Hematopoietic multipotent progenitor cell treated with erythropoietin and hydrocortisone succinate and interleukin-3 and kit ligand, for 15 days (in vitro differentiated cells): ENCODE measurements around the gene BLCAP.
"Not testable (repeated sequence)": the region's sequence is repeated elsewhere in the genome, so short reads cannot be mapped to it uniquely, and the experiment has no call there.

ENCODE experiments used
- DNase-seq: peaks from one replicate; pipeline ENCODE4 v3.0.0-alpha.2; 2015; ENCODE audit warnings: low spot score

The BLCAP gene

DNA sequence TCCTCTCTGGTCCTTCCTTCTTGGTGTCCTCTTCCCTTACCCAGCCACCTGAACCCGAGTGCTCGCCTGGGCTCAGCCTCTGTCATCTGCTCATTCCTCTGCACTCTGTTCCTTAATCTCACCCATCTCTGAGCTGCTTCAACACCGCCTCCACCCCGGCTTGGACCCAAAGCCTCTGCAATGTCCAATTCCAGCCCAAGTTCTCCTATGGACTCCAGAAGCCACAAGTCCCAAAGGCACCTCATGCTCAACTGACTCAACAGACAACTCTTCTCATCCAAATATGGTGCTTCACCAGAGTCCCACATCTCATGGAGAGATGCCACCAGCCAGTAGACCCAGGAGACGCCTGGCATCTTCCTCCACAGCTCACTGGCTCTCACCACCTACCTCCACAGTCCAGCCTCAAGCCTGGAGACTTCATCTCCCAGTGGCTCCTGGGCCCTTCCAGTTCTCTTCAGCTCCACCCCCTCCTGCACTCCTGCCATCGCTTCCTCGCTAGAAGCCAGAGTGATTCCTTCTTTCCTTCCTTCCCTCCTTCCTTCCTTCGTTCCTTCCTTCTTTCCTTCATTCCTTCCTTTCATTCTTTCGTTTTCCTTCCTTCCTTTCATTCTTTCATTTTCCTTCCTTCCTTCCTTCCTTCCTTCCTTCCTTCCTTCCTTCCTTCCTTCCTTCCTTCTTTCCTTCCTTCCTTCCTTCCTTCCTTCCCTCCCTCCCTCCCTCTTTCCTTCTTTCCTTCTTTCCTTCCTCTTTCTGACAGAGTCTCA lies 47.6 kb downstream of the BLCAP start:
- DNase-seq = no peak

DNA sequence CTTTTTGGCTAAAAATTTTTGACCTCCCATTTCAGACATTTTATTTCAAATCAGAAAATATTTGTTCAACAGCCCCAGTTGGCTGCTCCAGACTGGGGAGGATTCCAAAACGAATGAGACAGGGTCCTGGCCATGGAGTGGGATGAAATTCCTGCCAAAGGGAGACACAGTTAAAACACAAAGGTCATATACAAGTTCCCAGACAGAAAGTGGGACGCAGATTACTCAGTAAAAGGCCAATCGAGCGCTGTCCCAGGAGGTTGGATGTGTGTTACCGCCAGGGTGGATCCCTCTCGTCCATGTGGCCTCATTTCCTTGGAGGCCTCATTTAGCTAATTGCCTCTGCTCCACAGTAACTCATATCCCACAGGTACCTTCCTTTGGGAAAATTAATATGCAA lies 48.4 kb downstream of the BLCAP start:
- DNase-seq = no peak

DNA sequence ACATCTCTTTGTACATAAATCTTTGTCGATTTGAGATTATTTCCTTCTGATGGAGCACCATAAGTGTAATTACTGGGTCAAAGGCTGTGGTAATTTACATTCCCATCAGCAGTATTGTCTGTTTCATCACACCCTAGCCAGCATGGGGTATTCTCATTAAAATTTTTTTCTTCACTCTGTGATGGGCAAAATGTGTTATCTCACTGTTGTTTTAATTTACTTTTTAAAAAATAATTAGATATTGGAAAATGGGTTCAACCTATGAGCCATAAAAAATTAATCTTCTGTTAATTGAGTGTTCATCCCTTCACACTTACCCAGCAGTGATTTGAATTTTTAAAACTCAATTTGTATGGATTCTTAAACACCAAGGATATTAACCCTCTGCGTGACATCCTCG lies 50.6 kb downstream of the BLCAP start:
- DNase-seq = no peak

DNA sequence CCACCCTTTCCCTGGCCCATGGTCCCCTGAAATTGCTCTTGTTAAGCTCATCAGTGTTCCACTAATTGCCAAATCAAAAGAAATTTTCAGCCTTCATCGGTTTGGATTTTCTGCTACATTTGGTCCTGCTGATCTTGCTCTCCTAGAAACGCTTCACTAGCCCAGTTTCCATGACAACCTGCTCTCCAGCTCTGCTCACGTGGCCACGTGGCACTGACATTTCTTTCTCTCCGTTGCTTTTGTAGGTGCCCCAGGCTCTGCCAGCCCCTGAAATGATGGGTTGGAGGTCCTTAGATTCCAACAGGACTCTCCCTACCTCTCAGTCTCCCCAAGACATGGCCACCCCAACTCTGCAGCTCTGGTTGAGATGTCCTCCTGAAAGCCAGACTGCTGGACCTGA lies 52.4 kb downstream of the BLCAP start:
- DNase-seq = no peak

DNA sequence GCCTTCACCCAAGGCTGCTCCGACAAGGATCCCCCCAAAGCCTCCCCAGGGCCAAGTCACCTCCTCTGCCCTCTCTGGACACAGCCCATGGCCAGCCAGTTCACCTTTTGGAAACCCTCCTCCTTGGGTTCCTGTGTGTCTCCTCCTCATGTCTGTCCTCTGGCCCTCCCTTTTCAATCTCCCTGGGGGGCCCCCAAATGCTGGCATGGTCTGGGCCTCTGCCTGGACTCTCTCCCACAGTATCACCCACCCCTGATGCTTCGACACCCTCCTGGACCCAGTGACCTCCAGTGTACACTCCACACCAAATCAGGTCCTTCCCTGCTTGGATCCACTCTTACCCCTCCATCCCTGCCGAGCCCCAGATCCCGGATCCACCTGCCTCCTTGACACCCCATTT lies 53.3 kb downstream of the BLCAP start:
- no peak for DNase-seq

DNA sequence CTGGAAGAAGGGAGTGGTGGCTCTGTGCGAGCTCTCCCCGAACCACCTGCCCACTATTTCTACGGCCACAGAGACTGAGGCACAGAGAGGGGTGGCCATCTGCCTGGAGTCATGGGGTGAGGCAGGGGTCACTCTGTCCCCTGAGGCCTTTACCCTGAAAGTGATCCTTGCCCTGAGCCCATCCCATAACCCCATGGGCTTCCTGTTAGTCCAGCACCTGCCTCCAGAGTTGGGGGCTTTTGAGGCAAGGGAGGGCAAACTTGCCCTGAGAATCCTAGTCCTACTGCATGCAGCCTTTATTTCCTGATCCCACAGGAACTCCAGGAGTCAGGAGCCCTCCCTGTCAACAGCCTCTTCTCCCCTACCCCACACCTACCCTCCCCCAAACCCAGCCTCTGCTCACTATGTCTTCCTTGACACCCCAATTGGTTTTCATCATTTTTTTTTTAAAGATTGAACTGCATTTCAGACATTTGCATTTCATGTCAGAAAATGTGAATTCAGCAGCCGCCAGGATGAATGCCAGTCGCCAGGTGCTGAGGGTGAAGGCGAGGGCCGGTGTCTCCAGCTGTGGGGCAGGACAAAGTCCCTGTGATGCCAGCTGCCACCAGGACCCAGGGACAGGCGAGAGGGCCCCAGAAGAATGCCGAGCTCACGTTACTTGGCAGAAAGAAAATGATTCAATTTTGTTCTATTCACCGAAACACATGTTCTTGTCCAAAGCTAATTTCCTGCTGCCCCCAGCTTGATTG lies 54.3 kb downstream of the BLCAP start:
- DNase-seq = no peak

DNA sequence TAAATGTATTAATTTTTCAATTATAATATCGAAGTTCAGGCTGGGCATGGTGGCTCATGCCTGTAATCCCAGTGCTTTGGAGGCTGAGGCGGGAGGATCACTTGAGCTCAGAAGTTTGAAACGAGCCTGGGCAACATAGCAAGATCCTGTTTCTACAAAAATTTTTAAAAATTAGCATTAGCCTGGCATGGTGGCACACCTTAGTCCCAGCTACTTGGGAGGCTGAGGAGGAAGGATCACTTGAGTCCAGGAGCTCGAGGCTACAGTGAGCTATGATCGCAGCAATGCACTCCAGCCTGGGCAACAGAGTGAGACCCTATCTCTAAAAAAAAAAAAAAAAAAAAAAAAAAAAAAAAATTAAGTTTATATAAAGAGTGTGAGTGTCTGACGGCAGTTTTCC lies 55.2 kb downstream of the BLCAP start:
- not testable (repeated sequence) for DNase-seq

DNA sequence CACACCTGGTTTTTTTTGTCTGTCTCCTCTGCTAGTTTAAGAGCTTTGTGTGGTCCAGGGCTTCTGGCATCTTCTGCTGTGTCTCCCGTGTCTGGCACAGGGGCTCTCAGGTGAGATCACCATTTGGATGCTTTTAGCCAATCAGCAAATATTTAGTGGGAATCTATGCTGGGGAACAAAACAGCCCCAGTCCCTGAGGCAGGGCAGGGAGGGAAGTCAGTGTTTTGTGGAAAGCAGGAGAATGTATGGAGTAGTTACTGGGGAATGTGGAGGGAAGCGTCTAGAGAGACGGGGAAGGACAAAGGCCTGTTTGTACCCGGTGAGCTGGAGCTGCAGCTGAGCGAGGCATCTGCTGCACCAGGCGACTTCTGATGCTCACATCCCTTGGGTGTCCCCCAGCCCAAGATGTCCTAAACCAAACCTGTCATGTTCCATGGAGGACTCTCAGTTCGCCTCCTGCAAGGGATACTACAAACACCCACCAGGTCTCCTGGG lies 55.9 kb downstream of the BLCAP start:
- DNase-seq = no peak

DNA sequence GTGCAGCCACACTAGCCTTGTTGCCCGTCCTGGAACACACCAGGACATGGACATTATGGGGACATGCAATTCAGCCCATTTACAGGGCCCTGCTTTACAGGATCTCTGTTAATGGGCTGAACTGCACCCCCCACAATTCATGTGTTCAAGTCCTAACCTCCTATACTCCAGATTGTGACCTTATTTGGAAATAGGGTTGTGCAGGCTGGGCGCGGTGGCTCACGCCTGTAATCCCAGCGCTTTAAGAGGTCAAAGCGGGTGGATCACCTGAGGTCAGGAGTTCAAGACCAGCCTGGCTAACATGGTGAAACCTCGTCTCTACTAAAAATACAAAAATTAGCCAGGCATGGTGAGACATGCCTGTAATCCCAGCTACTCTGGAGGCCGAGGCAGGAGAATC lies 57.5 kb downstream of the BLCAP start:
- not testable (repeated sequence) for DNase-seq

DNA sequence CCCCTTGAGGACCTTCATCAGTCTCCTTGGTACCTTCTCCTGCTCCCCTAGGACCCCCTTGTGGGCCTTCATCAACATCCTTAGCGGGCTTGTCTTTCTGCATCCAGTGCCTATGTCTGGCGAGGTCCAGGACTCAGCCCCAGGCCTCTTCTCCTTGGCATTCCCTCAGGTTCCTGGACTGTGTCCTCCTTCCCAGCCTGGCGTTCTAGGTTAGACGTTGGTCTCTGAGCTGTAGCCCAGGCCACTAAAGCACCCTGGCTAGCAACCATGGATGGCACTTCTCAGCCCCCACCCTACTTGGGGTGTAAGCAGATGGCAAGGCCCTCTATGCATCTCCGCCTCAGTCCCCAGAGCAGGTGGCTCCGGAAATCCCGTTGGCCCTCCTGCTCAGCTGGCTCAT lies 58.1 kb downstream of the BLCAP start:
- no peak for DNase-seq

DNA sequence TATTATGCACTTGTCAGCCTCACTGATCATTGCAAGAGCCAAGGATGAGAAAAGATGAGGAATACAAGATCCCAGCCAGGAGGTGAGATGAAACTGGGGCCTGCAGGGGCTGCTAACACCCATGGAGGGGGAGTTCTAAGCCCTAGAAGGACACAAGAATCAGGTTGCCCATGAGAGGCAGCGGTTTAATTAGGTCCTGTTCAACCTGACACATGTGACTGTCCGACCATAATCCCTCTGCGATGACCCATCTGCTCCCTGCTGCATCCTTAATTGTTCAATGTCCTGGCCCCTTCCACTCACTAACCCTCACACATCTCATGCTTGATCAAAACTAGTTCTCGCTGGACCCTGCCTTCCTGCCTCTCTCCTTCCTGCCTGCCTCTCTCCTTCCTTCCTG lies 58.8 kb downstream of the BLCAP start:
- no peak for DNase-seq
